HG02840 (cell line): ENCODE measurements around the gene PTCD2.

Experiments used
- ATAC-seq: cut with Tn5 transposase; IDR thresholded peaks from one replicate; pipeline ENCODE4 v1.9.1; 2021; ENCODE audit warnings: mild to moderate bottlenecking, moderate library complexity, moderate number of reproducible peaks; ENCODE audit not compliant: unreplicated experiment, low FRiP score

The PTCD2 gene

GRCh38 chr5:72408603-72409002 is 88.4 kb downstream of the PTCD2 start:
- ATAC-seq: no peak

DNA sequence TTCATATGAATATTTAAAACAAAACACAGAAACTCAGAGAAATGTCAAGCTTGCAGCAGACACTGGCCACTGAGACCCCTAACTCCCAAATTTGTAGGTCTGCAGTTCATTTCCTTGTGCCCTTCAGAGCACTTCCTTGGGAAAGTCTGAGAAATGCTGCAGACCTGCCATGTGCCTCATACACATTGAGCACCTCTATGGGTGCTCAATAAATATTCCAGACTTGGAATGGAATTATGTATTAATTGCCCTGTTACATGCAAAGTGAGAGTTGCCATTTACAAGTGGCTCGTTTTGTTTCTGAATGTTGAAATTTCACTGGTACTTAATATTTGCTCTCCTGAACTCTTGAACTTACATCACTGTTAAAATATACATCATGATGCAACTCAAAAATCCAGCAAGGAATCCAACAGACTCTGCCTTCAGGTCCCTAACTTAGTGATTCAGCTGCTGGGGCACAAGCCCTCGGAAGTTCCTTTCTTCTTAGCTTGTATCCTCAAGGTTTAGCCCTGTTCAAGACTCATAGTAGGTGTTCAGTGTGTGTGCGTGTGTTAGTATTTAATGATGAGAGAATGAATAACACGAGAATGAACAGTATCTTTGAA is 90.6 kb downstream of the PTCD2 start:
- ATAC-seq: no peak

DNA sequence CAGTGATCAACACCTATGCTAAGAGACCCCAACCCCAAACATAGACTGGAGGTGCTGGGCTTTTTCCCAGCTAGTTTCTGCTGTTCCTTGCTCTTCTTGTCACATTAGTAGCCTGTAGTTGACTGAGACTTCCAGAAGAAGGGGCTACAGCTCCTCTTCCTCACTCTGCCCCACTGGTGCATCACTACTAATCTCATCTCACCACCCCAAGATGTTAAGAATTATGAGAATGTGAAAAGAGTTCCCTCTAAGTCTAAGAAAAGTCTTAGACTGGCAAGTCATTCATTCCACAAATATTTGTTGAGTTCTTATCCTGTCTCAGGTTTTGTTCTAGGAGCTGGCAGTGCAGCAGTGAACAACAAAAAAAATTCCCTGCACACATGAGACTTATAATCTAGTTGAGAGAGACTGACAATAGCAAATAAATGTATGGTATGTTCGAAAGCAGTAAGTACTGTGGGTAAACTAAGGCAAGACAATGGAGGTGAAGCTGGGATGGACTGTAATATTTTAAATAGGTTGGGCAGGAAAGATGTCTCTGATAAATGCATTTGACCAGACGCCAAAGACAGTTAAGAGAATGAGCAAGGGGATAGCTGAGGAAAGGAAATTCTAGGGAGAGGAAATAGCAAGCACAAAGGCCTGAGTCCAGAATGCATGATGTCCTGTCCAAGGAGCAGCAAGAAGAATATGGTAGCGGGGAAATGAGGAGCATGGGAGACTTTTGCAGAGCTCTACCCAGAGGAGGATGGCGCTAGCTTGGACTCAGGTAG is 92.3 kb downstream of the PTCD2 start:
- no peak for ATAC-seq

DNA sequence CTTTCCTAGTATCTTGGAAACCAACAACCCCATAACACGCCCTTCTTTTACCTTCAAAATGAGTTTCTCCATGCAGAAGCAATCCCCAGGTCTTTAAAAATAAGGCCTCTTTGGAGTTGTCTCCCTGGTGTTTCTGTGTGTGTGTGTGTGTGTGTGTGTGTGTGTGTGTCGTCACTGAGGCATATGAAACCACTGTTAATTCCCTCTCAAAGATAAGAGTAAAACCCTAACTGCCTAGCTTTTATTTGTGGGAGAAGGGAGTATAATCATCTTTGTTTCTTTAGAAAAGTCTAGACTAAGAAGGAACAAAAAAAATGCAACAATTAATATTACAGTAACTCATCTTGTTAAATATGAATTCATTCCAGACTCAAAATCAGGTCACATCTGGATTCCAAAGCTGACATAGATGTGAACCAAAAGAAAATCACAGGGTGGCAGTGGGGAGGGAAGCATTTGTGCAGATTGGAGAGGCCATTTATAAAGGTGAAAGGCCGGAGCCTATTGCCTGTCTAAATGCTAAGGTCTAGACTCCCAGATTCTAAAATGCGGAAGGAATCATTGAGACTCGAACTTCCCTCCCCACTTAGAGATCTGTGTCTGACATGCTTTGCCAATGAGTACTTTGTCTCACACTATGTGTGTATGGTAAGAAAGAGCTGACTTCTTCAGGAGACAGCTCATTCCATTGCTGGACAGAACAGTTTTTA is 95.6 kb downstream of the PTCD2 start:
- no peak for ATAC-seq

DNA sequence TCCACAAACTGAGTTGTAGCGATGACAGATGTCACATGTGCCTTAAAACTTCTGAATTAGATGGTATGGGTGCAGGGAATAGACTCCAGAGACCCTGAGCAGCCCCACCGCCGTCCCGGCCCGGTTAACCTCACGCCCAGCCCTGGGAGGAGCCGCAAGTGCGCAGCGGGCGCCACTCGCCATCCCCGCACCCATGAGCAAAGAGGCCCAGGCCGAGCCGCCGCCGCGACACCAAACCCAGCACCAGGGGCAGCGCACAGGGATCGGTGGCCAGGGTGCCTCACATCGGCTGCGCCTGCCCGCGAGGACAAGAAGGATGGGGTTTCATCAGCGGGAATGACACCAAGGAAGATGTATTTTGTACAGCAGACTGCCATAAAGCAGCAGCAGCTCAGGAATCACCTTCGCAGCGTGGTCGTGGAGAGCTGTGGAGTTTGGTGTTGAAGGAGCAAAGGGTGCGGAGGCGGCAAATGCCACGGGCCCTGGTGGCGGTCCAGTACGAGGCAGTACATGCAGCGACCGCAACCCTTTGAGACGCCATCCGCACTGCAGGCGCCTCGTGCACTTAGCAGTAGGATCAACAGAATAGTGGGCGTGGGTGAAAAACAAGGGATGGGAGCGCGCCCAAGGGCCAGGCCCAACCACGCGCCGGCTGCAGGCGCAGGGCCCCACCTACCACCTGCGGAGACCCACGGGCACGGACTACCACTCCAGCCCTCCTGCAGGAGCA is 97.3 kb downstream of the PTCD2 start:
- no peak for ATAC-seq
